HG03159 (cell line): Measurements from ENCODE around the gene DUSP28.

ENCODE experiments used
- ATAC-seq: cut with Tn5 transposase; IDR thresholded peaks from one replicate; pipeline ENCODE4 v1.9.1; 2021; ENCODE audit warnings: mild to moderate bottlenecking, moderate library complexity; ENCODE audit not compliant: unreplicated experiment

Gene DUSP28

DNA sequence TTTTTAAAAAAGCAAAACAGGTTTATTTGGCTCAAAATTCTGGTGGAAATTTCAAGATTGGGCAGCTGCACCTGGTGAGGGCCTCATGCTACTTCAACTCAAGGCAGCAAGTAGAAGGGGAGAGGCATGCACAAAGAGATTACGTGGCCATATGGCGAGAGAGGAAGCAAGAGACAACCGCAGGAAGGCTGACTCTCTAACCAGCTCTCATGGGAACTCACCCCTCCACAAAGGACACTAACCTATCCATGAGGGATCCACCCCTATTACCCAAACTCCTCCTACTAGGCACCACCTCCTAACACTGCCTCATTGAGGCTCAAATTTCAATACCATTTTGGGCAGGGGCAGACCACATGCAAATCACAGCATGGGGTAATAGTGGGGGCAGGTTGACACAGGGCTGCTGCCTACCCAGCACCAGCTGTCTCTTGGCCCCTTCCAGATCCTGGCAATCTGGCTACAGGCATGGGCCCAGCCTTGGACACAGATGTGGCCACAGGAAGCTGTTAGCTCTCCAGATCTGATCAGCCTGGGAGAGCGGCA is 24.4 kb downstream of the DUSP28 start:
- ATAC-seq: peak; percentile 47

DNA sequence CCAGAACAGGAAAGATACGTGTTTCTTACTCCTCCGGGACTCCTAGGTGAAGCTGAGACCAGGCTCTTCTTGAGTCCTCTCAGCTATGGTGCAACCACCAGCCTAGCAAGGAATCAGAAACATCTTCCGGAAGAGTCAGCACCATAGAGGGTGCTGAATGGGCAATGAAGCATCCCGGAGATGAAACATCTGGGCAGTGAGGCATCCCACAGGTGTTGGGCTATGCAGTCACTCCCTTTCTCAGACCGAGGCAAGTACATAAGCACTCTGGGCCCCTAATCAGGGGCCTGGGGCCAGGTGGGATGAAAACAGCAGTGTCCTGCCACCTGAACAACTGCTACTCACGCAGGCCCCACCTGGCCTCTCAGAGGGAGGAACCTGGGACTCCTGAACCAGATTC is 24.9 kb downstream of the DUSP28 start:
- peak; percentile 36 for ATAC-seq

DNA sequence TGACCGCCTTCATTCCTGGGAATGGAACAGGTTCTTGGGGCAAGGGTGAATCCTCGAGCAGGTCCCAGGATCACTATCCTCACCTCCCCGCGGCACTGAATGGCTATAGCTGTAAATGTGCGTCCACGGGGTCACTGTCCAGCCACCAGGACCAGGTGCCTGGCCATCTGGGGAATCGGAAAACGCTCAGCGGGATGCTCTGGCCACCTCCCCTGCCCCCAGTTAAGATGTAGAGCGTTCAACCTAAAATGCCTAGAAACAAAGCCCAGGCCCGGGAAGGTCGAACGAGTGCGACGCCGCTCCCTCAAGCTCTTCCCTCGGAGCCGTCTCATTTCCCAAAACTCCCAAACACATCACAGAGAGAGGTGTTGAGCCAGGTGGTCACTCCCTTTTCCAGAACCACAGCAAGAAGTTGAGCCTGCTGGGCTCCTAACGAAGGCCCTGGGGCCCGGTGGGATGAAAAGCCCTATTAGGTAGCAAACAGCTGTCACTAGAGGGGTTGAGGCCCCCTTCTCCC is 25.6 kb downstream of the DUSP28 start:
- no peak for ATAC-seq

DNA sequence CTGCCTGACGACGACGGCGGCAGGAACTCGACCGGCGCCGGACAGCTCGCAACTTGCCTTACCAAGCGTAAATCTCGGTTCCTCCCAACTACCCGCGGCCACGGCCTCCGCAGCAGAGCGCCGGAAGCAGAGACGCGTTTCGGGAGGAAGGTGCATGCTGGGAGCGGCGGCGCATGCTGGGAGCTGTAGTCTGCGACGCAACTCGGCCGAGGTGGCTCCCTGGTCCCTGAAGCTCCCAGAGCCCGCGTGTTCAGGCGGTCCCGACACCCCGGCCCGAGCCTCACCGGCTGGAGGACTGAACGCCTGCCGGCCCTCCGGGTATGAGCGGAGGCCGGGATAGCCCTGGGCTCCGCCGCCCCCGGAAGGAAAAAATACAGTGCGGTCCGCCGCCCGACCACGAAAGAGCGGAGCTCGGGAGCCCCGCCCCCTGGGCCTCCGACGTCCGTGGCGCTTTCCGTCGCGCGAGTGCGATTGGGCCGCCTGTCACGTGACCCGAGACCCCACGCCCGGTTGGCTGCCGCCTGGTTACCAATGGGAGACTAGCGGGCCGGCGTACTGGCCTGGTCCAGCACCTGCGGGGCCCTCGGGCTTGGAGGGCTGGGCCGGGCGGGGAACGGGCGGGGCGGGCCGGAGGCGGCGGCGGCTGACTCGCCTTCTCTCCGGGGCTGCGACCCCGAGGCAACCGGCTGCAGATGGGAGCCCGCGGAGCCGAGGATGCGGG is 26.2 kb downstream of the DUSP28 start, which contains the start of gene CAPN10:
Gene CAPN10 (plus strand): TSS at position 537 of the 721 bp plus-strand sequence. CDS start 178 bp downstream, at position 715.
- ATAC-seq: peak; percentile 69

DNA sequence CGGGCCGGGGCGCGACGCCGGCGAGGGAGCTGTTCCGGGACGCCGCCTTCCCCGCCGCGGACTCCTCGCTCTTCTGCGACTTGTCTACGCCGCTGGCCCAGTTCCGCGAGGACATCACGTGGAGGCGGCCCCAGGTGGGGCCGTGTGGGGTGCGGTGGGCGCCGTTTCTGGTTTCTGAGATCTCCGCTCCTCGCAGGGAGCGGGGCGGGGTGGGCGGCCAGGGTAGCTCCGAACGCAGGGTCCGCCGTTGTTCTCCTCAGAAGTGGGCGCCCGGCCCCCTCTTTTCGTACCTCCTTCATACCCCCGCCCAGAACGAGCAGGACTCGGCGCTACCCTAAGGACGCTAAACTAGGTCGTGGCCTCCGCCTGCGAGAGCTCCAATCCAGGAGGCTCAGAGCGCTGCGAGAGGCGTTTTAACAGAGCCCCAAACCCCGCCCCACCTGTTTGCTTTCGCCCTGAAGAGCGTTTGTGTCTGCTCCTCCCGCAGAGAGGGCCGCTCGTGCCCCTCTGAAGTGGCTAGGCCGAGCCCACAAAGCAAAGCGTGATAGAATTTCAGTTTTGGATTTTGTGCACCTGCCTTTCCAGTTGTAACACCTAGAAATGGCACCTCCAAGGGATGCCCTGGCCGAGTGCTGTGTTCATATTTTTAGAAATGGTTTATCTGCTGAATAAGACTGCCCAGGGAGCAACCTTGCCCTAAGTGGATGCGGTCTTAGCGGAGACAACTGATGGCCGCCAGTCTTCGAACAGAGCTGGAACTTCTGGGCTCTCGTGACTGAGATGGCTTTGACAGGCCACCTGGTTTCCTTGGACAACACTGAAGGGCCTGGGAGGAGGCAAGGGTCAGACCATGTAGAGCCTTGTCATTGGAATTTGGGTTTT is 27.0 kb downstream of the DUSP28 start:
- ATAC-seq: peak; percentile 1

DNA sequence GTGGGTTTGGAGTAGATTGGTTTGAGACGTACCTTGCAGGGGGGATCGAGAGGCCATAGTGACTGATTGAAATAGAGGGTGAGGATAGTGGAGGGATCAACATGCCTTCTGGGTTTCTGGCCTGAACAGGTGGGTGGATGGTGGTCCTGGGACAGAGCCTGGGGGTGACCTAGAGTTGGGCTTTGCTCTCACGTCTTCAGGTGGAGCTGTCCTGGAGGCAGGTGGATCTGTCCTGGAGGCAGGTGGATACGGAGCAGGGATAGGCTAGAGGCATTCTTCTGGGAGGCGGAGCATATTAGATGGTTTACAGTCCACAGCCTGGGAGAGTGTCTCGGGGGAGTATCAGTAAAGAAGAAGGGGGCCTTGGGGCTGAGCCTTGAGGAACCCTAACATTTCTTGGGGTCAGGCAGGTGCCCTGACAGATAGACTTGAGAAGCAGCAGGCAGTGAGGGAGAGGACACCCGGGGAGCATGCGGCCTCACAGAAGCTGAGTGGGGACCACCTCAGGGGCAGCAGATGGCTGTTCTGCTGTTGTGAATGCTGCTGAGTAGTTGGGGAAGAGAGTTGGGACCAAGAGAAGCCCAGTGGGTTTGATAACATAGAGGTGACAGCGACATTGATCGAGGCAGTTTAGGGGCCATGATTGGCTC is 28.0 kb downstream of the DUSP28 start:
- no peak for ATAC-seq

DNA sequence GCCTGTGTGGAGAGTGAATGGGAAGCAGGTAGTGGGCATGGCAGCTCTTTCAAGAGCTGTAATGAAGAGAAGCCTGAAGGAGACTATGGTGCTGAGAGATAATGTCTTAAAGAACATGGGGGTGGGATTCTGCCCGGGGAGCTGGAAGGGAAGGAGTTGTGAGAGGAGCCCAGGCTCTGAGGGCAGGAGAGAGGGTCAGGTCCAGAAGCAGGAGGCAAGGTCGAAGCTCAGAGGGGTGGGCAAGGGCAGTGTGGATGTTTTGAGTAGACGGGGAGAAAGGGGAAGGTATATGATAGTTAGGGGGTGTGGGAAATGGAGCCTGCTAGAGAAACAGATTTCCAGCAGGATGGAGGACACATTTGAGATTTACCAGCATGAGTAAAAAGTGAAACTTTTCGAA is 28.5 kb downstream of the DUSP28 start:
- ATAC-seq: no peak

DNA sequence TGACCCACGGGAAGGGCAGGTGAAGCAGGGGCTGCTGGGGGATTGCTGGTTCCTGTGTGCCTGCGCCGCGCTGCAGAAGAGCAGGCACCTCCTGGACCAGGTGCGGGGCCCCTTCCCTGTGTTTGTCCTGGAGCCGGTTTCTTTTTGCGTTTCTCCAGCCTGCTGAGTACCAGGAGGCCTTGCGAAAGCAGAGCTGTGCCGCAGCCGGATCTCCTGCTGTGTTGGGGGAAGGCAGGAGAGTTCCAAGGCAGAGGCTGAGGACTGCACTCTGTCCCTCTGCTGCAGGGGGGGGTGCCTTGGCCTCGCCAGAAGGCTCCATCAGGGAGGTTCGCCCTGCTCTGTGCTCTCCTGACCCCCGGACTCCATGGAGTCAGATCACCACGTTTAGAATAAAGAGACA is 29.2 kb downstream of the DUSP28 start:
- no peak for ATAC-seq

DNA sequence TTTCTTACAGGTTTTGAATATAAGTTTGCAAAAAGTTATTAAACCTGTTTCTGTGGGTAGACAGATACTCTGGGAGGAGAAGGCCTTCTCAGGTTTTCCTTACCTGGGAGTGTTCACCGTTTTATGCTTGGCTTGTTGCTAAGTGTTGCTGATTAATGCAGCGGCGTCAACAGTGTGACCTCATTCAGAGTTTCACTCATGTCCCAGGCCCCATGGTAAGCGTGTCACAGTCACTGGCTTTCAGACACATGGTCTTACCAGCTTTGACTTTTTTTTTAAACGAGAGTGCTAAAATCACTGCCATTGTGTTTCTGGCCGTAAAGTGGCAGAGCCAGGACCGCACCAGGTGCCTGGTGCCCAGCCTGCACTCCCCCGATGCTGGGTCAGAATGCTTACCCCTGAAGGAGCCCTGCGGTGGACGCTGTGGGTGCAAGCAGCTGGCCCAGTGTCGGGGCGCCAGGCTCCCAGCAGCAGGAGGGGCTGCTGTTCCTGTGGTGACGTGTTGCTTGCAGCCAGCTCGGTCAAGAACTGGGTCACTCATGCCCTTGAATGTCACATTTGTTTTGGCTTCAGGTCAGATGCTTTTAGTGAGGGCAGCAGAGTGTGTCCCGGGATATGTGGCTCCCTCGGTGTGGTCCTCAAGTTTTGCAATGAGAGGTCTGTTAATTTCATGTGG is 29.8 kb downstream of the DUSP28 start:
- no peak for ATAC-seq

DNA sequence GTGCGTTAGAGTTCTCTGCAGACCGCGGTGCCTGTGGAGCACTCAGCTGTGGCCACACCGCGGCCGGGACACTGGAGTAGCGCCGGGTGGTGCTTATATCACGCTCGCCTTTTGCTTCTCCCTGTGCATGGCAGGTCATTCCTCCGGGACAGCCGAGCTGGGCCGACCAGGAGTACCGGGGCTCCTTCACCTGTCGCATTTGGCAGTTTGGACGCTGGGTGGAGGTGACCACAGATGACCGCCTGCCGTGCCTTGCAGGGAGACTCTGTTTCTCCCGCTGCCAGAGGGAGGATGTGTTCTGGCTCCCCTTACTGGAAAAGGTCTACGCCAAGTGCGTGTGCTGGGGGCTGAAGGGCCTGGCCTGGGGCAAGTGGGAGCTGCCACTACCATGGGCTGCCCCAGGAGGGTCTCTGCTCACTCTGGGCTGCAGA is 30.5 kb downstream of the DUSP28 start:
- no peak for ATAC-seq

DNA sequence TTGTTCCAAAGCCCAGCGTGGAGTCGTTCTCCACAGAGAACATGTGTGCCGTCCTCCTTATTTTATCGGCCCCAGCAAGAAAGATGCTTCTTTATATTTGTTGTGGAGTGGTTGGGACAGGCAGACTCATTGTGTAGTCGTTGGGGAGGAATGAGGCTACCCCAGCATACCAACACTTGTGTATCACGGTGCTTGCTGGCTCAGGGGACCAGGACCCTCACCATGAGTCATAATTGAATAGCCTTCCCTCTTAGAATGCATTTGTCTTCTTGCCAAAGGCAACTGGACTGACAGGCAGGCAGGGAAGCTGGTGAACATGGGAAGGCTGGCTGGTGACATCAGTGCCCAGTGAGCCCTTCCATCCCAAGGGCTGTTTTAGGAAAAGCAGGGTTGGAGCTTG is 31.1 kb downstream of the DUSP28 start:
- no peak for ATAC-seq

DNA sequence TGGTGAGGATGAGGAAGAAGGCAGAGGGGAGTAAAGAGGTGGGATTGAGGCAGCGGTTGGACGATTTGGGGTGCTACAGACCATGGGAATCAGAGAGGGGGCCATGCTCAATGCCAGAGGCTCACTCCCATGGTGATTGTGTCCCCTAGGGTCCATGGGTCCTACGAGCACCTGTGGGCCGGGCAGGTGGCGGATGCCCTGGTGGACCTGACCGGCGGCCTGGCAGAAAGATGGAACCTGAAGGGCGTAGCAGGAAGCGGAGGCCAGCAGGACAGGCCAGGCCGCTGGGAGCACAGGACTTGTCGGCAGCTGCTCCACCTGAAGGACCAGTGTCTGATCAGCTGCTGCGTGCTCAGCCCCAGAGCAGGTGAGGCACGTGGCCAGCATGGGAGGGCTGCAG is 31.6 kb downstream of the DUSP28 start:
- no peak for ATAC-seq

DNA sequence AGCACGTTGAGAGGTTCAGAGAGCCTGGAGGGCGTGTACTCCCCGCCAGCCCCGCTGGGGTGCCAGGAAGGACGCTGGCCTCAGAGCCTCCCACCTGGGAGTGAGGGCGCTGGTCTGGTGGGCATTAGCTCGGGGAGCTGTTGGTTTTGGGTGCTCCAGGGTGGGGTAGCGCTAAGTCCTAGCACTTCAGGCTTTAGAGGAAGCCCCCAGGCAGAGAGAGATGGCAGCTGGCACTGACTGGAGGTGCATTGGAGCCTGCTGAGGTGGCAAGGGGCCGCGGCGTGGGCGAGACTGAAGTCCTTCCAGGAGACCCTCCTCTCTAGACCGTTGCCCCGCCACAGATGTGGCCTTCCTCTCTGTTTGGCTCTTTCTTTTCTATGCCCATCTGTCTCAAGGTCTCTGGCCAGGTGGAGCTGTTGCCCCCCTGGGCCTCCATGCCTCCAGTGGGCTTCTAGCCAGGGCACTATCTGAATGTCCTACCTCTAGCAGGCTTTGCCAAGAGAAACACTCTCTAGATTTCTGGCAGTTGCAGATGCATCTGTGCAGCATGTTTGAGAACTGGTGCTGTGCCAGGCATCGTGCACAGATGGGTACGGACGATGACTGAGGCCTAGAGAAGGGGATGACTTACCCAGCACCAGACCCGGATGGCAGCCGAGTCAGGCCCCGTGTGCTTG is 33.0 kb downstream of the DUSP28 start:
- no peak for ATAC-seq

DNA sequence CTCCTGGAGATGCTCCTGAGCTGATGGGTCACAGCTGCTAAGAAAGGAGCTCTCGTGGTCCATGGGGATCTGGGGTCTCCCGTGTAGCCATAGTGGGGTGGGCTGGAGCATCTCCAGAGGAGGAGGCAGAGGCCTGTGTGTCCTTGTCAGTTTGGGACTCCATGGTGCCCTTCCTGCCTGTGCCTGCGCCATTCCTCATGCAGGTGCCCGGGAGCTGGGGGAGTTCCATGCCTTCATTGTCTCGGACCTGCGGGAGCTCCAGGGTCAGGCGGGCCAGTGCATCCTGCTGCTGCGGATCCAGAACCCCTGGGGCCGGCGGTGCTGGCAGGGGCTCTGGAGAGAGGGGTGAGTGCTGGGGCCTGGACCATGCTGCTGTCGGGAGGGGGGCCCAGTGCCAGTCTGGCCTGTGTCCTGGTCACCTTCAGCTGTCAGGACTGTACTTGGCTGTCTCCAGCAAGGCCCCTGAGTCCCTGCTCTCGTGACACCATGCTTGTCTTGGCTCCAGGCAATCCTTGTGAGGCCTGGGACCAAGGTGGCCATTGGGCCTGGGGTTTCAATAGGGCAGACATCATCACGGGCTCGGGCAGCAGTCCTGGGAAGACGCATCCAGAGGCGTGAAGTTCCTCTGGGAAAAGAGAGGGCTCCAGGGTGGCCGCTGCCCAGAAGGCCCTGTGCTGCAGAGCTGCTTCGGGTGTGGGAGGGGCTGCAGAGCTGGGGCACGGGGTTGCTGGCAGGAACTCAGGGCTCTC is 33.7 kb downstream of the DUSP28 start:
- ATAC-seq: no peak

DNA sequence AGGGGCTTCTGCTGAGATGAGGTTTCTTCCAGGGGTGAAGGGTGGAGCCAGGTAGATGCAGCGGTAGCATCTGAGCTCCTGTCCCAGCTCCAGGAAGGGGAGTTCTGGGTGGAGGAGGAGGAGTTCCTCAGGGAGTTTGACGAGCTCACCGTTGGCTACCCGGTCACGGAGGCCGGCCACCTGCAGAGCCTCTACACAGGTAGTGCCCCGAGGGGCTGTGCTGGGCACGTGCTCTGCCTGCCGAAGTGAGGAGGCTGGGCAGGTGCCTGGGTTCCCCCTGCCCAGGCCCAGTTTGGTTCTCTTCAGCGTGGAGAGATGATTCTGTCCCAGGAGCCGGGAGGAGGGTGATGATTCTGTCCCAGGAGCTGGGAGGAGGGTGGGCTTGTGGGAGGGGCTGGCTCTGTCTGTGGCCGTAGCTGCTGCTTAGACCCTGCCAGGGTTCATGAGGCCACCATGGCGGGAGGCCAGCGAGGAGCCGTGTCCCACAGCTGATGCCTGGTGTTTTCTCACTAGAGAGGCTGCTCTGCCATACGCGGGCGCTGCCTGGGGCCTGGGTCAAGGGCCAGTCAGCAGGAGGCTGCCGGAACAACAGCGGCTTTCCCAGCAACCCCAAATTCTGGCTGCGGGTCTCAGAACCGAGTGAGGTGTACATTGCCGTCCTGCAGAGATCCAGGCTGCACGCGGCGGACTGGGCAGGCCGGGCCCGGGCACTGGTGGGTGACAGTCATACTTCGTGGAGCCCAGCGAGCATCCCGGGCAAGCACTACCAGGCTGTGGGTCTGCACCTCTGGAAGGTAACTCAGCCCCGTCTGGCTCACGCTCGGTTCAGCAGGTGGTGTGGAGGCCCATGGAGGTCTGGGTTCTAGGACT is 34.6 kb downstream of the DUSP28 start:
- no peak for ATAC-seq

DNA sequence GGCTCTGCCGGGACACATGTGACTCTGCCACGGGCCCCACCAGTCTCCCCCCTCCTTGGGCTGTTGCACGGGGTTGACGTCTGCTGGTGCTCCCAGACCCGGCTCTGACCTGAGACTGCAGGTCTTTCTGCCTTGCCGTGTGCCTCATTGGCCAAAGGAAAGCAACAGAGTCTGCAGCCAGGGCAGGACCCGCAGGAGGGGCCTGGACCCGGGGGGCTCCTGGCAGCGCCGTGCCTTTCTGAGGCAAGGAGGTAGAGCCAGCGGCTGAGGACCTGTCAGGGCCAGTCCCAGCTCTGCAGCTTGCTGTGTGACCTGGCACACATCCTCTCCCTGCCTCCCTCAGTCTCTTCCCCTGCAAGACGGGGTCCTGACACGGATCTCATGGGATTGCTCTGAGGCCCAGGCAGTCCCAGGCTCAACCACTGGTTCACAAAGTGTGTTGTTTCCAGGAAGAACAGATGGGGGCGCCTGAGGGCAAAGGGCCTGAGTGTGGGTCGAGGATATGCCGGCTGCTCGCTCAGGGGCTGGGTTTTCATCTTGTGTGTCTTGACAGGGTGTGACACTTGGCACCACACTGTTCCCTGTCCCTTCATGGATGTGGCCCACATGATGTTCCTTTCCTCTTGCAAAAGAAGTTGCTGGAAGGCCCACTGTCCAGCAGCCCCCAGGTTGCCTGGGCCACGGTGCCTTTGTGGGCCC is 35.4 kb downstream of the DUSP28 start:
- no peak for ATAC-seq

DNA sequence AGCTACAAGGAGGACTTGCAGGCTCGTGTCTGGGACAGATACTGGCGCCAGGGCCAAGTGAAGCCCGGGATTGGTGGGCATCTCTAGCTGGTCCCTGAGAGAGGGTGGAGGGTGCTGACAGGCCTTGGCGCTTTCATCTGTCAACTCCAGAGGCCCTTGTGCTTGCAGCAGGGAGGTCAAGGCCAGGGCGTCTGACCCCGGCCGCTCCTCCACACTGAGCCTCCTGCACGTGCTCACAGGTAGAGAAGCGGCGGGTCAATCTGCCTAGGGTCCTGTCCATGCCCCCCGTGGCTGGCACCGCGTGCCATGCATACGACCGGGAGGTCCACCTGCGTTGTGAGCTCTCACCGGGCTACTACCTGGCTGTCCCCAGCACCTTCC is 35.9 kb downstream of the DUSP28 start:
- no peak for ATAC-seq

DNA sequence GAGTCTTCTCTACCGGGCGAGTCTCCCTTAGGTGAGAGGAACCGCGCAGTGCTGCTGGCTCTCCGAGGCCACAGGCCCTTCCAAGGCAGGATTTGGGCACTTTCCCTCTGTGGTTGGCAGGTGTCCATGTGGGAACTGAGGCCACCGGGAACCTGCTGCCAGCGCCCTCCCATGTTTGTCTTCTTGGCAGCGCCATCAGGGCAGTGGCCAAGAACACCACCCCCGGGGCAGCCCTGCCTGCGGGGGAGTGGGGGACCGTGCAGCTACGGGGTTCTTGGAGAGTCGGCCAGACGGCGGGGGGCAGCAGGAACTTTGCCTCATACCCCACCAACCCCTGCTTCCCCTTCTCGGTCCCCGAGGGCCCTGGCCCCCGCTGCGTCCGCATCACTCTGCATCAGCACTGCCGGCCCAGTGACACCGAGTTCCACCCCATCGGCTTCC is 36.4 kb downstream of the DUSP28 start:
- no peak for ATAC-seq
